Right forelimb (tissue), 1 donor: ENCODE measurements around the gene MTA3.
"Not testable (repeated sequence)": the region's sequence is repeated elsewhere in the genome, so short reads cannot be mapped to it uniquely, and the experiment has no call there.

Source experiments
- DNase-seq: peaks from one replicate; pipeline ENCODE4 v3.0.0-alpha.2; 2018

Gene MTA3

DNA sequence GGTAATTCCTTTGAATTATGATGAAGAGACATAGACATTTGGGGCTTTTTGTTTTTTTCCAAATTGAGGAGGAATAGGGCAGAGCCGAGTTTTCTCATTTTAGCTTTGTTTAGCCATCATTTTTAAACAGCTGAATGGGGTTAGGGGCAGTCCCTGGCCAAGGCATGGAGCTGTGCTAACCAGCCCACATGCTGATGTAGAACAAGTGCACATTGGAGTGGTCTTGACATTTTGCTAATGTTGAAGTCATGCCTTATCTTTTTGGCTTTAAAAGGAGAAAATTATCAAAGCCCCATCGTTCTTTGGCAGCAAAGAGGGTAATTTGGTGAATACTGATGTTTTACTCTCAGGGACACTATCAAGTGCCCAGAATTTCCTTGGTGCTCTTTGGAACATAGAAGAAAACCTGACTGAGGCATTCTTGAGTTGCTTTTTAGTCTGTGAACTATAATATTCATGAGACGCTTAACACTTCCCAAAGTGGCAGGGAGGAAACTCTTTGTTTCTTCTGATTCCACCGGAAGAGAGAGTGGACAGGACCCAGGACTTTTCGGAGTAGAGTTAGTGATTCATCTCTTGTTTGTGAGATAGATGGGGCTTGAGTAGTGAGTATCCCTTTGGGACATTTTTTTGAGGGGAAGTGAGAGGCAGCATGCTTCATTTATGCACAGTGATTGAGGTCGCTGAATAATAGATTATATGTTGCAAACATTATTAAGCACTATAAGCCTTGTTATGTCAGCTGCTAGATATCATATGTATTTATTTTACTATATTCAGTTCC lies 45.0 kb downstream of the MTA3 start:
- no peak for DNase-seq

DNA sequence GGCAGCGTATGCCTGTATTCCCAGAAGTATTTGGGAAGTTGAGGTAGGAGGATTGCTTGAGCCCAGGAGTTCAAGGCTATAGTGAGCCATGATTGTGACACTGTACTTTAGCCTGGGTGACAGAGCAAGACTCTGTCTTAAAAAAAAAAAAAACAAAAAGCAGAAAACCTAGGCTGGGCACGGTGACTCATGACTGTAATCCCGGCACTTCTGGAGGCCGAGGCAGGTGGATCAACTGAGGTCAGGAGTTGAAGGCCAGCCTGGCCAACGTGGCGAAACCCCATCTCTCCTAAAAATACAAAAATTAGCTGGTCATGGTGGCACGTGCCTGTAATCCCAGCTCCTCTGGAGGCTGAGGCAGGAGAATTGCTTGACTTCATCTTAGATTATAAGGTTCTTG lies 46.4 kb downstream of the MTA3 start:
- DNase-seq = no peak

DNA sequence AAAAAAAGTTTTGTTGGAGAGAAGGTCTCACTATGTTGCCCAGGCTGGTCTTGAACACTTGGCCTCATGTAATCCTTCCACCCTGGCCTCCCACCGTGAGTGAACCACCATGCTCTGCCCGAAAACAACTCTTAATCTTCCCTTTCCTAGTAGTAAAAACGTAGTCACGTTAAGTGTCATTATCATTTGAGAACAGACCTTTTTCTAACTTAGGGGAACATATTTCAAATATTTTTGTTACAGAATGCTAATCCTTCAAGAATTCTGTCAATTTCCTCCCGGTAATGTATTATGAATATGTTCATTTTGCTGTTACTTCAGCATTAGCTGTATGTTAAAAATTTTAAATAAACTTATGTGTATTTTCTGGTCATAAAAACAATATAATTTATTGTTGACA lies 49.7 kb downstream of the MTA3 start:
- no peak for DNase-seq

DNA sequence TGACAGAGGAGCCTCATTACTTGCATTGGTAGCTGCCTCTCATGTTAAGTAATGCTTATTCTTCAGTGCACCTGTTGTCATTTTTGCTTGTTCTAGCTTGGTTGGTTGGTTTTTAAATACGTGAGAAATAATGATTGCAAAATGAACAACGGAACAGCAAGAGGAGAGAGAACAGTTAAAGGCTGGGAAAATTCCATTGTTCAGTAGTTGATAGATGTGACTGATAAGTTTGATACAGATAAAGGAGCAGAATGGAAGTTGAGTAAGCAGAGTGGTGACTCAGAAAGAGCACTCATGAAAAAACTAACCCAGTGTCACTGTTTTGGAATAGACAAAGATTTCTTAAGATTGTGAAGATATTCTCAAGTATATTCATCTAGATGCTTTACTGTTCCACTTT lies 50.5 kb downstream of the MTA3 start:
- no peak for DNase-seq

DNA sequence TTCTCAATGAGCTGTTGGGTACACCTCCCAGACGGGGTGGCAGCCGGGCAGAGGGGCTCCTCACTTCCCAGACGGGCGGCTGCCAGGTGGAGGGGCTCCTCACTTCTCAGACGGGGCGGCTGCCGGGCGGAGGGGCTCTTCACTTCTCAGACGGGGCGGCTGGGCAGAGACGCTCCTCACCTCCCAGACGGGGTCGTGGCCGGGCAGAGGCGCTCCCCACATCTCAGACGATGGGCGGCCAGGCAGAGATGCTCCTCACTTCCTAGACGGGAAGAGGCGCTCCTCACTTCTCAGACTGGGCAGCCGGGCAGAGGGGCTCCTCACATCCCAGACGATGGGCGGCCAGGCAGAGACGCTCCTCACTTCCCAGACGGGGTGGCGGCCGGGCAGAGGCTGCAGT lies 53.2 kb downstream of the MTA3 start:
- DNase-seq = not testable (repeated sequence)

DNA sequence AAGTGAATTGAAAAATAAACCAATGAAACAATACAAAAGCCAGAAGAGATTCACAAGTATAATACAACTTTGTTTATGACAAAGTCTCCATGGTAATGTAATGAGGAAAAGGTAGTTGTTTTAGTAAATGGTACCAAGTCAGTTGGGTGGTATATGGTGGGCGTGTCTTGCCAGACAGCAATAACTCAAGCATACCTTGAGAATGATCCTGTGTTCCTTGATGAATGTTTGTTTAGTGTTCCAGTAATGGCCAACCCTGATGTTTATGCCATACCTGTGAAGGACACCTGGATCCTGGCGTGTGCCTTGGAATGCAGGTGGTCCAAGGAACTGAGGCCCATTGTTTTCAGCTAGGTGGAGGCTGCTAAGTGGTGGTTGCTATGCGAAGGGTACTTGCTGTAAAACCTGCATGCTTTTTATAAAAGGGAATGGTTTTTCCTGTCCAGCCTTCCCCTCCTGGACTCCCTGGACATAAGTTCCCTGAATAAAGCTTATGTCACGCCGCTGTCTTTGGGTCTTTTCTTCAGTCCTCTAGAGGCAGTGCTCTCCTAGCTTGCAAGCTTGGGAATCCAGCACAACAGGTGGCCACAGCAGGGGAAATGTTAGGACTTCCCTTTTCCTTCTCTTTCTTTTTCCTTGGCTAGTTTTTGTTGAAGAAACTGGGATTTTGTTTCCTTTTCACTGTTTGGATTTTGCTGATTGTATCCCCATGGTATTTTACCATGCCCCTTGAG lies 54.7 kb downstream of the MTA3 start:
- DNase-seq = no peak

DNA sequence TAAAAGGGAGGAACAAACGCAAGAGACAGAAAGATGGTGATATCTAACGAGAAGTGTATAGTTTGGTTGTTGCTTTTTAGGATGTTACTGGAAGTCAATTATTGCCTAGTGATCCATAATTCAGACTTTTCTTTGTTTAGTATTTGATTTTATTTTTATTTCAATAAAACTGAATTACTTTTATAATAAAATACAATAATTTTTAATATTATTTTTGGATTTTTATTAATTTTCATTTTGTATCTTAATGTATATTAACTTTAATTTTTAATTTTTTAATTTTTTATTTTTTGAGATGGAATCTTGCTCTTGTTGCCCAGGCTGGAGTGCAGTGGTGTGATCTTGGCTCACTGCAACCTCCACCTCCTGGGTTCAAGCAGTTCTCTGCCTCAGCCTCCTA lies 55.6 kb downstream of the MTA3 start:
- DNase-seq = no peak

DNA sequence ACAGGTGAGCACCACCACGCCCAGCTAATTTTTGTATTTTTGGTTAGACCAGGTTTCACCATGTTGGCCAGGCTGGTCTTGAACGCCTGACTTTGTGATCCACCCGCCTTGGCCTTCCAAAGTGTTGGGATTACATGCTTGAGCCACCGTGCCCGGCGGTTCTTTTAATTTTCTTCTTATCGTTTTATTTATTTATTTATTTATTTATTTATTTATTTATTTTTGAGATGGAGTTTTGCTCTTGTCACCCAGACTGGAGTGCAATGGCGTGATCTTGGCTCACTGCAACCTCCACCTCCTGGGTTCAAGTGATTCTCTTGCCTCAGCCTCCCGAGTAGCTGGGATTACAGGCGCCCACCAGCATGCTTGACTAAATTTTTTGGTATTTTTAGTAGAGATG lies 59.6 kb downstream of the MTA3 start:
- DNase-seq = not testable (repeated sequence)

DNA sequence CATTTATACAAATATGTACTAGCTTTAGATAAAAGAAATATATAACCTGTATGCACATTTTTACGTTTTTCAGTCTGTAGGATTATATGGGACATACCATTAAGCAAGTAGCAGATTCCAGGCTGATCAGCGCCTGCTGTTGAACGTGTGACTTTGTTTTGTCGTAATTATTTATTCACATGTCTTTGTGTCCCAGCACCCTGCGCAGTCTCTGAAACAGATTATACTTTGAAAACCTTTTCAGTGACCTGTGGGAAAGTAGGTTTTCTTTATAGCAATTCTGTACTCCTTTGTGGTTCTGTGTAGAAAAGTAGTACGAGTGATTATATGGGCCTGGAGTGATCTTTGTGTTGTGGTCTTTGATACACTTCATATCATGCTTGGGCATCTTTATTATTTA lies 68.5 kb downstream of the MTA3 start:
- DNase-seq = no peak

DNA sequence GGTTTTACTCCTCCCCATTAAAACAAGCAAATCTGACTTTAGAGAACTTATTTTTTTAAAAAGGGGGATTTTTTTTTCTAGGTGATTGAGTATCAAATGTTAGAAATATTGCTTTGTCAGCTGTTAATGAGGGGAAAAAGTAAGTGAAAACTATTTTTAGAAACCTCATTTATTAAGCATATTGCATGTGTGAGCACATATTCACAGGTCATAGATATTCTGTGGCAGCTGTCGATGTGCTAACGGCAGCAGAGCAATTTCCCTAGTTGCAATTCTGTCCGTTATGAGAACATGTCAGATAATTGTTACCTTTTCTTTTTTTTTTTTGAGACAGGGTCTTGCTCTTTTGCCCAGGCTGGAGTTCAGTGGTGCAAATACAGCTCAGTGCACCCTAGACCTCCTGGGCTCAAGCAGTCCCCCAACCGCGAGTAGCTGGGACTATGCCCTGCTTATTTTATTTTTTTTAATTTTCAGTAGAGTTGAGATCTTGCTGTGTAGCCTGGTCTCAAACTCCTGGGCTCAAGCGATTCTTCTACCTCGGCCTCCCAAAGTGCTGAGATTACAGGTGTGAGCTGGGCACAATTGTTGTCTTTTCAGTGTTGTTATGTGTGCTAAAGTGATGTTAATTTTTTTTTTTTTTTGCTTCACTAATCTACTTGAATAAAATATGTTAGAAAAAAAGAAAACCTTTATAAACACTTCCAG lies 69.8 kb downstream of the MTA3 start:
- DNase-seq = no peak

DNA sequence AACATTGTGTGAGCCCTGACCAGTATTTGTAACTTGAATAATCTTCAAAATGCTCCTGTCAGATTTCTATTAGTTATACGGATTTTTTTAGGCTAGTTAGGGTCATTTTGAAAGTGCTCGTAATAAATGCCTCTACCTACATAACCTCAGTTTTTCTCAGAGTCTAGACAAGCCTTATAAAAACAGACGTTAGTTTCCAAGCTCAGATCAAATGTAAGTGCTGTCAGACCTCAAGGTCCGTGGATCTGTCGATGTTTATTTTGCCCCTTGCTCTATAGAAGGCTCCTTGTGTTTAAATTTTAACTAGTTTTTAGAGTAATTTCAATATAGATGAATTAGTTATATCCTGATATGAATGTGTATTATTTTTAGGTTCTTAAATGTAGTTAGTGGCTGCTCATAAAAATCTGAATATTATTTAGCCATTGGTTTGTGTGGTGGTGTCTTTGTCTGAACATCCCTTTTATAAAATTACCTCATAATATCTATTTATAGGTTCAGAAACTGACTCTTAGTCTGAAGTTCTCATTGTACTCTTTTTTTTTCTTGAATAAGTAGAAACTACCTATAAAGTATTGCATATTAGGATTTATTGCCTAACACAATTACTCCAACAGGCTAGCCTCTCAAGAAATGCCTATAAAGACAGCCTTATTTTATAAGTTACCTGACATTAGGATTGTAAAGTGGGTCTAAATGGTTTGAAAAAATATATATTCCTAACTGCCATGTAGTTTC lies 71.1 kb downstream of the MTA3 start:
- DNase-seq = no peak

DNA sequence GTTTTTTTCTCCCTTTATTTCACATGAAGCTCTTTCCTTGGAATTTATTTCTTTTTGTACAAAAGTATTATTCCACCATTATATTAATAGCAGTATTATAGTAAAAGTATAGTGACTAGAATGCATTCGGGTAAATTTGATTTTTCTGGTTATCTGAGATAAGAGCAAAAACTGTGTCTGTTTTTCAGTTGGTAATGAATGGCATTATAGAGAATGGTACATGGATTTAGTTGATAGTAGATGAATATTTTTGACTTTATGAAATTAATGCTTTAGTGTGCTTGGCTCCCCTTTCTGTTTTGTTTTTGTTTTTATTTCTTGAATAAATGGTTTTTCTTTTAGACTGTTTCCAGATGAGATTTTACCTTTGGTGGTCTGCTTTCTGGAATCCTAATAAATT lies 71.8 kb downstream of the MTA3 start:
- no peak for DNase-seq

DNA sequence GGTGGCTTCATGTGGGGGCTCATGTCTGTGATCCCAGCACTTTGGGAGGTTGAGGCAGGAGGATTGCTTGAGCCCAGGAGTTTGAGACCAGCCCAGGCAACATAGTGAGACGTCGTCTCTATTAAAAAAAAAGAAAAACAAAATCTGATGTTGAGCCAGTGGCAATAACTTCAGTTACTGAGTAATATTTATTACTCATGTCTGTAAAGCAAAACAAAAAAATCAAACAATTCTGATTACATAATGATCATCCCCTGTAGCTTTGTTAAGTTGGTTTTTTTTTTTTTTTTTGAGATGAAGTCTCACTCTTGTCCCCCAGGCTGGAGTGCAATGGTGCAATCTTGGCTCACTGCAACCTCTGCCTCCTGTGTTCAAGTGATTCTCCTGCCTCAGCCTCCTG lies 73.9 kb downstream of the MTA3 start:
- not testable (repeated sequence) for DNase-seq

DNA sequence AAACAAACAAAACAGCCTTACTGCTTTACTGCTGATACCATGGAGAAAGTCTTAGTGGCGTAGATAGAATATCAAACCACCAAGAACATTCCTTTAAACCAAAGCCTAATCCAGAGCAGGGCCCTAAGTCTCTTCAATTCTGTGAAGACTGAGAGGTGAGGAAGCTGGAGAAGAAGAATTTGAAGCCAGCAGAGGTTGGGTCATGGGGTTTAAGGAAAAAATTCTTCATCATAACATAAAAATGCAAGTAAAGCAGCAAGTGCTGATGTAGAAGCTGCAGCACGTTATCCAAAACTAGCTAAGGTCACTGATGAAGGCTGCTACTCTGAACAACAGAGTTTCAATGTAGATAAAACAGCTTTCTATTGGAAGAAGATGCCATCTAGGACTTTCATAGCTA lies 77.1 kb downstream of the MTA3 start:
- DNase-seq = no peak

DNA sequence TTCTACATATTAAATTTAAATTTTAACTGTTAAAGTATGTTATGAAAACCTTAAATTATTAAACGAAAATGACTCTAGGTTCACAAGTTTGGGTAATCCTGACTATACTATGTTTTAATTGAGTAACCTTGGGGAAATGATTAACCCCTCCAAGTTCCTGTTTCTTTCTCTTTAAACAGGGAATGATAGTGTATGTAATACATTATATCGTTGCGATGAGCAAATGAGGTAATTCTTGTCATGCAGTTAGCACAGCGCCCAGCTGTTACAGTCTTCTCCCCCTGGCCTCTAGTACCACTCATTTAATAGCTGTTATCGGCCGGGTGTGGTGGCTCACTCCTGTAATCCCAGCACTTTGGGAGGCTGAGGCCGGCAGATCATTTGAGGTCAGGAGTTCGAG lies 80.4 kb downstream of the MTA3 start:
- no peak for DNase-seq

DNA sequence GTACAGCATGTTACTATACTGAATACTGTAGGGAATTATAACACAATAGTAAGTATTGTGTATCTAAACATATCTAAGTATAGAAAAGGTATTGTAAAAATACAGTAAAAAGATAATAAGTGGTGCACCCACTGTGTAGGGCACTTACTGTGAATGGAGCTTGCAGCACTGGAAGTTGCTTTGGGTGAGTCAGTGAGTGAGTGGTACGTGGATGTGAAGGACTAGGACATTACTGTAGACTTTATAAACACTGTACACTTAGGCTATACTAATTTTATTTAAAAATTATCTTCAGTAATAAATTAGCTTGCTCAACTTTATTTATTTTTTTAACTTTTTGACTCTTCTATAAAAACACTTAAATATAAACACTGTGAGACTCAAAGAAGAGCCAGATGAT lies 82.6 kb downstream of the MTA3 start:
- no peak for DNase-seq

DNA sequence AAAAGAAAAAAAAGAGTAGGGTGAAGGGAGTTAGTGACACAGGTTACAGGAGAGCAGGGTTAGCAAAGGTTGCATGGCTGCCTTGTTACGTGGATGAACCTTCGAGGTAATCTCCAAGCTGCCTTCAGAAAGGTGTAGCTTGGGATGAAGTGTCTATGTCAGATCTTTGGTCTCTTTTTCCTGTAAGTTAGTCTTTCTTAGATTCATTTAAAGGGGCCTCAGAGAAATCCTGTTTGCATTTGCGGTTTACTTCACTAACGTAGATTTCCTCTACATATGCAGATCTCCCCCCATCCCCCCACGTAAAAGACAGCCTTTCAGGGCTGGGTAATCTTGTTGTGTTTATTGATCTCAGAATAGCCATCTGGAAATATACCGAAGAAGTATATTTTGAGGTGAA lies 83.7 kb downstream of the MTA3 start:
- no peak for DNase-seq

DNA sequence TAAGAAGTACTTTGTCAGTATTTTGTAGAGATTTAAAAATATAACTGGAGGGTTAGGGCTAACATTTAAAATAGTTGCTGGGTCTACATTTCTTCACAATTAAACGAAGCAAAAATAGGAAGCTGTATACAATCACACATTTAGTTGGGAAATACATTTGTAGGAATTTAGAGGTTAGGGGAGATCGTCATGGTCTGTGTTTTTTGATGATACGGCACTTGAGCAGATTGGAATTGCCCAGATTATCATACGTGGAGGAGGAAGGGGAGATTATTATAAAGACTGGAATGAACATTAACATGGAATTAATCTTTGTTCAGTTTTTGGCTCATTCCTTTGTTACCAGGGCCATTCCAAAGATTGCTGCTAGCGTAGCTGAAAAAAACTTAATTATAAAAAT lies 84.6 kb downstream of the MTA3 start:
- DNase-seq = no peak

DNA sequence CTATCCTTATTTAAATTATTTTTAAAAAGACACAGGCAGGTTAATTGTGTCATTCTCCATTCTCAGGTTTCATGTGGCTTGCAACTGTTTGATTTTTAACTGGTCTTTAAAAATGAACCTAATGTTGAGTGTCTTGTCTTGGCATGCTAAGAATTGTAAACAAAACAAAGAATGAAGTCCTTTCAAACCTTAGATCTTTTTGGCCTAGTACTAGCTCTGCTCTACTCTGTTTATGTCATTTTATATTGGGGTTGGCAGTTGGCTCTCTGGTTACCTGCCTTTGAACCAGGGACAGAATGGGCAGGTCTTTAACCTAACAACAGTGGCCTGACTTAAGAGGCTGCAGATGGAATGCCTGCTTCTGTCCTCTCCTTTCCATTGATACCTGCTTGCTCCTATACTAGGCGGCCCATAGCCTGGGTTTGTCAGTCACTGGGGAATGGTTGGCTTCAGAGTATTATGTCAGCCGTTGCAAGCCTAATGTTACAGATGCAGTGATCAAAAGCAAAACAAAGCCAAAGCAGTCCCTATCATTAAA lies 85.5 kb downstream of the MTA3 start:
- DNase-seq = no peak

DNA sequence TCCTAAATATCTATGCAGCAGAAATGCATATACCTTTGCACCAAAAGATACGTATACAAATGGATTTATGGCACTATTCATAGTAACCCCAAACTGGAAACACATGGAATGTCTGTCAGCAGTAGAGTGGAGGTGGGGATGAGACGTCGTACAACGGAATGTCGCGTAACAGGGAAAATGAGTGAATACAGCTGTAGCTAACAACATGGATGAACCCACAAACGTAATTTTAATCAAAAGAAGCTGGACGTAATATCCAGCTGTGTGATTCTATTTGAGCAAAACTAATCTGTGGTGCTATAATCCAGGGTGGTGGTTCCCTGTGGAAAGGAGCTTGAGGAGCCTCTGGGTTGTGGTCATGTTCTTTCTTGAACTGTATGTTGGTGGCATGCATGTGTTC lies 89.9 kb downstream of the MTA3 start:
- DNase-seq = no peak

DNA sequence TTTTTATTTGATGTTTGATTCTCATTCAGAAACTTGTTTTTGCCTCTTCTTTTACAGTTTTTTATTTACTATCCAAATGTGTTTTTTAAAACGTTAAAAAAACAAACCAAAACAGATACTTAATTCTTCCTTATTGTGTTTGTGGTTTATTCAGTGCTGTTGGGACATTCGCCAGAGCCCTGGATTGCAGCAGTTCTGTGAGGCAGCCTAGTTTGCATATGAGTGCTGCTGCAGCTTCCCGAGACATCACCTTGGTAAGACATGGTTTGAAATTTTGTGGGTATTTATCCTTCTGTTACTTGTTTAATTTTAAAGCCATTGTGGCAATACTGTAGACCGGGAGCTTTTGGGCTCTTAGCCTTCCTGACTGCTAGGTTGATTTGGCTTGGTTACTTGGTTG lies 91.2 kb downstream of the MTA3 start:
- DNase-seq = no peak

DNA sequence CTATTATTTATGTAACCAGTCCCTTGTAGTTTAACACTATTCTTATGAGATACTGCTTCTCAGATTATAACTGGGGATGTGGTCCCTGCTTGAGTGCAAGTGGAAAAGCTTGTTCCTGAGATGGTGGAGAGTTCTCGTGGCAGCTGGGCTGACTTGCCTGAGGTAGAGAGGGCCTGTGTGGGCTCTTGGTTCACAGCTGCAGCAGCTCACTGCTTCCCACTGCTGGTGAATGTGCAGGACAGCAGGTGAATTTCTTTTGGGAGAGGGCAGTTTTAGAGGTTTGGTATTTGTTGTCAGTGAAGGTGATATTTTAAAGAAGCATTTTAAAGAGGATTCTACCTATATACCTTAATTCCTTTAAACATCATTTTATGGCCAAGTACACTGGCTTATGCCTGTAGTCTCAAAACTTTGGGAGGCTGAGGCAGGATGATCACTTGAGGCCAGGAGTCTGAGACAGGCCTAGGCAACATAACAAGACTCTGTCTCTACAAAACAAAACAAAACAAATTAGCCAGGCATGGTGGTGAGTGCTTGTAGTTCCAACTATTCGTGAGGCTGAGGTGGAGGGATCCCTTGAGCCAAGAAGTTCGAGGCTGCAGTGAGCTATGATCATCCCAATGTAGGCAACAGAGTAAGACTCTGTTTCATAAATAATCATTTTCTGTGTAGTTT lies 94.8 kb downstream of the MTA3 start:
- DNase-seq = peak; percentile 67
